Tongue (tissue), 2 donors: ENCODE results near the gene ILDR2. TPM values are rescaled to one million over a fixed set of nuclear protein-coding genes. Genes with fewer than 3 reads are reported as not detected.
A peak's percentile ranks its signal among the peaks of the same experiment; 100 is the strongest.

Experiments
- DNase-seq: peaks from one replicate; pipeline ENCODE4 v3.0.0-alpha.2; 2015
- total RNA-seq: library from RNA; depleted of rRNA; stranded (reverse); fragments of >200 nt; gene quantifications from one replicate; pipeline ENCODE4 v1.2.3, GENCODE V29; 2014

The ILDR2 gene
- total RNA-seq, 1 donor from 2014 or later = 6.7 TPM

- DNase-seq = no peak
These were observed 4.1 kb downstream of the ILDR2 start for GRCh38 chr1:166971252-166971651.

GRCh38 chr1:166969074-166969677 is 6.2 kb downstream of the ILDR2 start:
- DNase-seq = no peak

- no peak for DNase-seq
These were observed 14.4 kb downstream of the ILDR2 start for GRCh38 chr1:166960858-166961474.

GRCh38 chr1:166956872-166957271 is 18.5 kb downstream of the ILDR2 start:
- DNase-seq = no peak

GRCh38 chr1:166956057-166956850 is 19.1 kb downstream of the ILDR2 start:
- no peak for DNase-seq

GRCh38 chr1:166953491-166953890 is 21.8 kb downstream of the ILDR2 start:
- no peak for DNase-seq

GRCh38 chr1:166952002-166952746 is 23.2 kb downstream of the ILDR2 start:
- DNase-seq = peak; percentile 32

- no peak for DNase-seq
These were observed 24.3 kb downstream of the ILDR2 start for GRCh38 chr1:166951050-166951449.

- peak; percentile 13 for DNase-seq
These were observed 25.2 kb downstream of the ILDR2 start for GRCh38 chr1:166950156-166950555.

- no peak for DNase-seq
These were observed 26.4 kb downstream of the ILDR2 start for GRCh38 chr1:166948856-166949350.

GRCh38 chr1:166947398-166948043 is 27.8 kb downstream of the ILDR2 start:
- peak; percentile 93 for DNase-seq

- no peak for DNase-seq
These were observed 31.0 kb downstream of the ILDR2 start for GRCh38 chr1:166944186-166944967.

GRCh38 chr1:166939741-166940375 is 35.5 kb downstream of the ILDR2 start:
- no peak for DNase-seq

- no peak for DNase-seq
These were observed 37.4 kb downstream of the ILDR2 start for GRCh38 chr1:166937962-166938361.

- DNase-seq = no peak
These were observed 38.0 kb downstream of the ILDR2 start for GRCh38 chr1:166937329-166937728.

GRCh38 chr1:166933633-166934032 is 41.7 kb downstream of the ILDR2 start:
- DNase-seq = no peak

- DNase-seq = no peak
These were observed 42.2 kb downstream of the ILDR2 start for GRCh38 chr1:166933140-166933539.

- peak; percentile 61 for DNase-seq
These were observed 45.4 kb downstream of the ILDR2 start for GRCh38 chr1:166929911-166930310.

GRCh38 chr1:166927701-166928100 is 47.6 kb downstream of the ILDR2 start:
- DNase-seq = no peak

- peak; percentile 24 for DNase-seq
These were observed 49.4 kb downstream of the ILDR2 start for GRCh38 chr1:166925810-166926478.
